Glomerular visceral epithelial cell (primary cell): ENCODE measurements around the gene PTPRN2.

ENCODE experiments used
- DNase-seq: peaks from one replicate; pipeline ENCODE4 v3.0.0-alpha.2; 2016; ENCODE audit errors: extremely low spot score

PTPRN2 gene

GRCh38 chr7:157627646-157628045, 960.0 kb downstream of the PTPRN2 start:
- DNase-seq = no peak

- DNase-seq = no peak
These were observed 960.6 kb downstream of the PTPRN2 start for GRCh38 chr7:157627033-157627432.

GRCh38 chr7:157625973-157626742, 961.5 kb downstream of the PTPRN2 start:
- DNase-seq = no peak

GRCh38 chr7:157623556-157623955, 964.1 kb downstream of the PTPRN2 start:
- no peak for DNase-seq

DNA sequence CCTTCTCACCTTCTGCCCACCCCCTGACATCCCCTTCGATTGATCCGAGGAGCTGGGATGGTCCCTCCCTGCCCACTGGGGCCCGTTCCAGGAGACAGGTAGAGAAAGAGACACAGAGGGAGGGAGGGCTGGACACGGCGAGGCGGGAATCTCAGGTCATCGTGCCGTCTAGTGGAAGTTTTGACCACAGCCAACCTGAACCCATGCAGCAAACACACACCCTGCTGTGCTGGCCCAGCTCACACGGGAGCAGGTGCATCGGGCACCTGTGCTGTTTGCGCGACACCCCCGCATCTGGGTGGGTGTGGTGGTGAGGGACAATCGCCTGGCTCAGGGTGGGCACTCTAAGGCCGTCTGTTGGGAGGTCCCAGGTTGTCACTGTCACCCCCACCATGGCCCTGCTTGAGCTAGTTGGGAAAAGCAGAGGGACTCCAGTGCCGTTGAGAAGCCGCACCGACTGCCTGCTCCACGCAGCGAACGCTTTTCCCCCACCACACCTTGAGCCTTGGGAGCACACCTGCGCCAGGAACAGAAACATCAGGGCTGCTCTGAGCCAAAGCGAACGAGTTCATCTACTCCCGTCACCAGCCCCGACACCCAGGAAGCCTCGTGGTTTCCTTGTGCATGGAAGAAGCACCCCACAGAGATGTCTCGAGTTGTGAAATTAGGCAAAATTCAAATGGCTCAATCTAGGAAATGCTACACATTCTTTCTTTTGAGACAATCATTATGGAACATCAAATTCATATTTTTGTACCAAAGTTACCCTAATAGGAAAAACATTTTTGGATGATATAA, 965.0 kb downstream of the PTPRN2 start:
- no peak for DNase-seq

GRCh38 chr7:157622000-157622399, 965.6 kb downstream of the PTPRN2 start:
- DNase-seq = no peak

GRCh38 chr7:157621131-157621681, 966.4 kb downstream of the PTPRN2 start:
- no peak for DNase-seq

DNA sequence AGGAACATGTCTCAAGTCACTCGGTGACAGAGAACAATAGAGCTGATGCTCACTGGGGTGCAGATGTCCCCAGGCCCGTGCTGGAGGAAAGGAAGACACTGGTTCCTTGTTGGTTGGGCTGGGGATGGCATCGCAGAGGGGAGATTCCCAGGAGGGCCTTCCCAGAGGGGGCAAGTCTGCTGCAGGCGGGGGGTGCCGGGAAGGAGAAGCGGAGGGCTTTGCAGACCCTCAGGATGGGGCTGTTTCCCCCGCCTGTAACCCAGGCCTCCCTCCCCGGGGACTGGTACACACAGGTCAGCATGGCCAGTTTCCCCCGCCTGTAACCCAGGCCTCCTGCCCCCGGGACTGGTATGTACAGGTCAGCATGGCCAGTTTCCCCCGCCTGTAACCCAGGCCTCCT, 967.0 kb downstream of the PTPRN2 start:
- no peak for DNase-seq

- no peak for DNase-seq
These were observed 967.7 kb downstream of the PTPRN2 start for GRCh38 chr7:157619753-157620525.

DNA sequence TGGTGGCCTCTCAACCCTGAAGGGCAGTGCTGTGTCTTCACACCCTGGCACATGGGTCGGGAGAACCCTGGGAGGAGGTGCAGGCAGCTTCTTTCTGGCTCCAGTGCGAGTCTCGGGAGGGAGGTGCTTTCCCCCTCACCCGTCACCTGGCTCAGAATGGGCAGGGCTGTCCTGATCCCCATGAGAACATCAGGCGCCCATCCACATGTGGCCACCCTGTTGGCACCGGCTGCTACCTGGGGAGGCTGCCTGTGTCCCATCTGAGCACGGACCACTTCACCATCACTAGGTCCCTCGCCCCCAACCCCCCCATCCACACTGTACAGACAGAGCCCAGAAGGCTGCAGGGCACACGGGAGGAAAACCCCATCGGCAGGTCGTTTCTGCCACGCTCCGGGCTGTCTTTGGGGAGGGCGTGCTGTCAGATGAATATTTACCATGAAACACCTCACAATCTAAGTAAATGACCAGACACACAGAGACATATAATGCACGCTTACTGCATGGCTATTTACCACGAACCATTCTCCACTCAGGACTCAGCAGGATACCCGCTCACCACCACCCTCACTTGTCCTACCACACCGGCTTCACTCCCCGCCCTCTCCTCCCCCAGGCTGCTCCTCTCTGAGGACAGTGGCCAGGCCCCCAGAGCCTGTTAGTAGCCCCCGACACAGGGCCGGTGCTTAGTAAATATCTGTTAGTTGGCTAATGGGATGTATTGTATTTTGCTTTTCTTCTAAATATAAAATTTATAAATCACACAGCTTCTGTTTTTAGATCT, 968.6 kb downstream of the PTPRN2 start:
- DNase-seq = no peak

DNA sequence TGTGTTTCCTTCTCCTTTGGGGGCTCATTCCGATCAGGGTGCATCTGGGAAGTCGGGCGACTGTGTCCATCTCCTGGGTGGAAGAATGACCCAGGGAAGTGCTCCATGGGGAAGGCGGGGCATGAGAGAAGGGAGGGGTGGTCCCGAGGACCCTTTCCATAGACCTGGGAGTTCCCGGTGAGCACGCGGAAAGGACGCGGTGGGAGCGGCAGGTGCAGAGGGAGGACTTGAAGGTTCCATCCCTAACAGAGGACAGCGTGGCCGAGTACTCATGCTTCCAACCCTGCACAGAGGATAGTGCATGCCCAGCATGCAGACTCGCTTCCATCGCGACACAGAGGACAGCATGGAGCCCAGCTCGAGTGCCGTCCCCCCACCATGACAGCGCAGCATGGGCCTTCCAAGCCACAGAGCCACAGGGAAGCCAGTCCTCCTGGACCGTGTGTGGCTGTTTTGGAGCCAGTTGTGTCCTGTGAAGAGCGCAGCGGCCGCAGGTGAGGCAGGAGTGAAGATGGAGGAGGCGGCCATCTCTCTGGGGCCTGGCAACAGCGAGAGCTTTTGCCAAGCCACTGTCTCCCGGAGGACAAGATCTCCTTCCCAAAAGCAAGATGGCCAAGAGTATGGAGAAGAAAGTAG, 969.4 kb downstream of the PTPRN2 start:
- DNase-seq = no peak

DNA sequence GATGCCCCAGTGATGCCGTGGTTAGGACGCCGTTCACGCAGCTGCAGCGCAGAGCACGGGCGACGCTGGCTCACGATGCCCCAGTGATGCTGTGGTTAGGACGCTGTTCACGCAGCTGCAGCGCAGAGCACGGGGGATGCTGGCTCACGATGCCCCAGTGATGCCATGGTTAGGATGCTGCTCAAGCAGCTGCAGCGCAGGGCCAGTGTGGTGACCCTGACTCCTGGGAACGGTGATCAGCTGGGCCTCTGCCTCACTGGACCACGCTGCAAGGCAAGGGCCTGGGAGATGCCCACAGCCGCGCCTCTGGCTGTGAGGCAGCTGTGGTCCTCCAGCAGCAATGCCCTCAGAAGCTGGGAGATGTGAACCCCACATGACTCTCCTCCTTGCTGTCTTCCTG, 970.2 kb downstream of the PTPRN2 start:
- no peak for DNase-seq

GRCh38 chr7:157616931-157617330, 970.7 kb downstream of the PTPRN2 start:
- no peak for DNase-seq

- DNase-seq = no peak
These were observed 971.2 kb downstream of the PTPRN2 start for GRCh38 chr7:157616426-157616825.

DNA sequence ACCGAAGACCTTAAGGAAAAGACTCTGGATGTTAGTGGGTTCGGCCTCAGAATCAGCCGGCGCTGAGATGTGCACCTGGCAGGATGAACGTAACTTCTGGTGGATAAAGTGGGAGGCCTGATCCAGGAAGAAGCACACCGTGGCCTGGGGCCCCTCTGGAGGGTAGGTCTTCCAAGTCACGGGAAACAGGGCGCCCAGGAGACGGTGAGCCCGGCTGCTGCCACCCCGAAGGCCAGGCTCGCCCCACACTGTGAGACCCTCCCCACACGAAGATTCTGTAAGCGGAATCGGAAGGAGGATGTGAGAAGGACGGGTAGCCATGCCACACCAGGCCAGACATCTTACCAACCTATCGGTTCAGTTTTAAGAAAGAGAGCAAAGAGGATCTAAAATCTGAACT, 971.8 kb downstream of the PTPRN2 start:
- no peak for DNase-seq

- no peak for DNase-seq
These were observed 972.4 kb downstream of the PTPRN2 start for GRCh38 chr7:157615101-157615817.

- no peak for DNase-seq
These were observed 973.1 kb downstream of the PTPRN2 start for GRCh38 chr7:157614457-157615020.

GRCh38 chr7:157613575-157614322, 973.9 kb downstream of the PTPRN2 start:
- DNase-seq = no peak
